DMS 273 (cell line): ENCODE results near the gene CCL4.
A peak's percentile ranks its signal among the peaks of the same experiment; 100 is the strongest.
"Not testable (repeated sequence)": the region's sequence is repeated elsewhere in the genome, so short reads cannot be mapped to it uniquely, and the experiment has no call there.

Source experiments
- DNase-seq: peaks from one replicate; lab custom pipeline; 2025; ENCODE audit not compliant: unreplicated experiment; lab: John Stamatoyannopoulos, UW

Gene CCL4

DNA sequence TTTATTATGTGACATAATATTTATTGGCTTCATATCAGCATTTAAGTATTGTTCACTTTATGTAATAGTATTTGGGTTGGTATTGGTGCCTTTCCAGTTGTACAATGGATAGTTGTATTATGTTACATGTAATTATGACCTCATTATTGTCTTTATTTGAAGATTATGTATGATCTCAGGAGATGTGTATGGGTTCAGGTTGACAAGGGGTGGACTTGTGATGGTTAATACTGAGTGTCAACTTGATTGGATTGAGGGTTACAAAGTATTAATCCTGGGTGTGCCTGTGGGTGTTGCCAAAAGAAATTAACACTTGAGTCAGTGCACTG lies 12.0 kb downstream of the CCL4 start:
- DNase-seq = not testable (repeated sequence)

DNA sequence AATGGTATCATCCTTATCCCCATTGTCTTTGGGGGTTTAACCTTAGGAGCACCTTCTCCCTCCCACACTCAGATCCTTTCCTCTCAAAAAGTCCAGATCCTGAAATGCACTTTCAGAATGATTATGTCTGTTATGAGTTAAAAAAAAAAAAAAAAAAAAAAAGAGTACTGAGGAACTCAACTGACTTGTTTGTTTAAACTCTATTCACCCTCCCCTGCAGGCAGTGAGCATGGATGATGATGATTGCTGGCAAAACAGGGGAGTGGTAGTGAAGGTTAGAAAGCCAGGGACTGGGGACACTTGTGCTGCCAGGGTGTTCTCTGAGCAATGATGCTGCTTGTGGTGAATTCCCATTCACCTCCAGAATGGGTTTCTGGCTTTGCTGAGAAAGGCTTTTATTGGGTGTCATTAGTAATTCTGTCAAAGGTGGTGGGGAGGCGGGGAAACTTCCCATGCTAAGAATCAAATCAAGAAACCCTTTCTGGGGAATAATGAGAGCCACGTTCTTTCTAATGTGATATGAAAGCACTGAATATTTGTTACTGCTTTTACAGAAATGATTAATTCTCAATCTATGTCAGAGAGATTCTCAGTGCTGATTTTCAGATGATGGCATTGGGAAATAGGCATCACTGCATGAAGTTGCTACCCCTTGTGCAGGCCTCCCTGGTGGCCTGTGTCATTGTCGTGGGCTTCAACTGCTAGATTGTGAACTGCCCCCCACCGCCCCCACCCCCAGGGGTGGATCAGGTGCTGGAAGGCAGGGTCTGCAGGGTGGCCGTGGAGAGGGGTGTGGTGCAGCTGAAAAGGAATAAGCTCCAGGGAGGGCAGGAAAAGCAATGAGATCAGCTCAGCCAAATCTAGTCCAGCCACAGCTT lies 14.1 kb downstream of the CCL4 start:
- DNase-seq = no peak

DNA sequence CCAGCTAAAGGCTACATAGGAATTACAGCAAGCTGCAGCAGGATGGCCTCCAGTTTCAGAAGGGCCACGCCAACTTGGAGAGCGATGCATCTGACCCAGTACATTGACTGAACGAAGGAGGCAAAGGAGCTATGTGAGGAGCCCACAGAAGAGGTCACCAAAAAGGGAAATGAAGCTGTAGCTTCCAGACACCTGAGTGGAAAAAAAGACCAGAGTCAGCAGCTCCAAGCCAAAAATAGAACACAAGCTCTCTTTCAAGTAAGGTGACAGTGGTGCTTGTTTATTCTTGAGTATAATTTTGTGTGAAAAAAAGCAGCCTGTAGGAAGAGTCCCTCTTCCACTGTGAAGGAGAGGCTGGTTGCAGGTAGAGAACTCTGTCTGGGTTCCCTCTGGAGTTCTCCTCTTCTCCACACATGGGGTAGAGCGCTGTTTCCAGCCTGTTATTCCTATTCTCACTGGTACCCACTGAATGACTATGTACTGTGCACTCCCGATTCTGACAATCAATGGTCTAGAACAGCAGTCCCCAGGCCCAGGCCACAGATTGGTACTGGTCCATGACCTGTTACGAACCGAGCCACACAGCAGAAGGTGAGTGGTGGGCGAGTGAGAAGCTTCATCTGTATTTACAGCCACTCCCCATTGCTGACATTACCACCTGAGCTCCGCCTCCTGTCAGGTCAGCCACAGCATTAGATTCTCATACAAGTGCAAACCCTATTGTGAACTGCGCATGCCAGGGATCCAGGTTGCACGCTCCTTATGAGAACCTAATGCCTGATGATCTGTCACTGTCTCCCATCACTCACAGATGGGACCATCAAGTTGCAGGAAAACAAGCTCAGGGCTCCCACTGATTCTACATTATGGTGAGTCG lies 15.1 kb downstream of the CCL4 start:
- peak; percentile 13 for DNase-seq

DNA sequence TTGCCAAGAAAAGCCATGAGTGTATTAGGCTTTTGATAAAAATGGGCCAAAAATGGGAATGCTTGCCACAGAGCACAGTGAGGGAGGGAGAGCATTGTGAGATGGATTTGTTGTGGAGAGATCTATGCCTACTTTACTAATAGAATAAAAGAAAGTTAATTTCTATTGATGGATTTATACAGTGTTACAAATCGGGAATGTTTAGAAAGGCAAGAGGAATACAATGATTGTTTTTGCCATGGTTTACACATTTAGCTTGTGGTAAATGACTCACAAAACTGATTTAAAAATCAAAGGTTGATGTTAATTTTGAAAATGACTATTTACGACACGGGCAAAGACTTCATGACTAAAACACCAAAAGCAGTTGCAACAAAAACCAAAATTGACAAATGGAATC lies 16.6 kb downstream of the CCL4 start:
- no peak for DNase-seq

DNA sequence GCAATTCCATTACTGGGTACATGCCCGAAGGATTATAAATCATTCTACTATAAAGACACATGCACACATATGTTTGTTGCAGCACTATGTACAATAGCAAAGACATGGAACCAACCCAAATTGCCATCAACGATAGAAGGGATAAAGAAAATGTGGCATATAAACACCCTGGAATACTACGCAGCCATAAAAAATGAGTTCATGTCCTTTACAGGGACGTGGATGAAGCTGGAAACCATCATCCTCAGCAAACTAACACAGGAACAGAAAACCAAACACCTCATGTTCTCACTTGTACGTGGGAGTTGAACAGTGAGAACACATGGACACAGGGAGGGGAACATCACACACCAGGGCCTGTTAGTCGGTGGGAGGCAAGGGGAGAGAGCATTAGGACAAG lies 17.5 kb downstream of the CCL4 start:
- DNase-seq = not testable (repeated sequence)

DNA sequence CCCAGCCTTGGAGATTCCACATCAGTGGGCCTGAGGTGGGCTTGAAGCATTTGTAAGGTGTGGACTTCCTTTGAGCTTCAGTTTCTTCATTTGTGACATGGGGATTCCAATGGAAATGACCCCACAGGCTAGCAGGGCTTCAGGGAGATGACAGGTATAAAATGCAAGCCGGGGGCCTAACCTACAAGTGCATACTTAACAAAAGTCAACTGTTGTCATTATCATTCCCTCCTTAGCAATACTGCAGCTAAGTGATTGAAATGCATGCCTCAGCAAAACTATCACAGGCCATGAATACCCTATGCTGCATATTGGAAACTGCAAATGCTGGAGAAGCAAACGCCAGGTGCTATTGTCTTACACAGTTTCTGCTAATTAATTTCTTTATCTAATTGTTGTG lies 19.8 kb downstream of the CCL4 start:
- no peak for DNase-seq

DNA sequence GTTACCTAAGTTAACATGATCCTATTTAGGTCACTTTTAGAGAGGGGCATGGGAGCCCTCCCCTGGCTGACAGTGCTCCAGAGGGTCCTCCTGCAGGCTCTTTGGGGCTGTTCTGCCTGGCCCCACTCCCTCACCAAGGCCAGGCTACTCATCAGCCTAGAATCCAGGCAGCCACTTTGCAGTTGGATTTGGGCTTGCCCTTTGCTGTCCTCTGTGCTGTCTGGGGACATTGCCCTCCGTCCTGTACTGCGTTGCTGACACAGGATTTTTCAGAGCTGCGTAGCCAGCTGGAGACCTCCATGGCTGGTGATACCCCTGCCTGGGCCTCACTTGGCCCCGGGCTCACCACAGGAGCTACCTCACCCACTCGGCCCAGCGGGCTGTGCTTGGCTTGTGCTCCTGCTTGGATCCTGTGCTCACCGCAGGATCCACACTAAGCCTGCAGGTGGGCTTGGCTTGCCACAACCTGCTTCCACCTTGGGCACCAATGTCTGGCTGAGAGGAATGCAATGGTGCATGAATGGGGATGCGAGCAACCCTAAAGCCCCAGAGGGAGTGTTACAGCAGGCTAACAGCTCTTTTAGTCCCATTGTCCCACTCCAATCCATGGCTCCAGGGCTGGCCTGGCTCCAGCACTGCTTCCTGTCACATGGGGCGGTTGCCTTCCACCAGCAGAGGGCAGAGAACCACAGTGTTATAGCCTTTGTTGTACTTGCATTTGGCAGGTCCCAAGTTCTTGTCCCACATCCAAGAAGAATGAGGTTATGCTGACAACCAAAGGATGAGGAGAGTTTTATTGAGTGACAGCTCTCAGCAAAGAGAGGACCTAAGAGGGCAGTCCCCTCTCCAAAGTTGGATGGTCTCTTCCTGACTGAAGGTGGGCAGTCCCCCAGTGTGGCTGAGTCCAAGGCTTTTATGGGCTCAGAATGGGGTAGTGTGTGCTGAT lies 21.5 kb downstream of the CCL4 start:
- peak; percentile 23 for DNase-seq

DNA sequence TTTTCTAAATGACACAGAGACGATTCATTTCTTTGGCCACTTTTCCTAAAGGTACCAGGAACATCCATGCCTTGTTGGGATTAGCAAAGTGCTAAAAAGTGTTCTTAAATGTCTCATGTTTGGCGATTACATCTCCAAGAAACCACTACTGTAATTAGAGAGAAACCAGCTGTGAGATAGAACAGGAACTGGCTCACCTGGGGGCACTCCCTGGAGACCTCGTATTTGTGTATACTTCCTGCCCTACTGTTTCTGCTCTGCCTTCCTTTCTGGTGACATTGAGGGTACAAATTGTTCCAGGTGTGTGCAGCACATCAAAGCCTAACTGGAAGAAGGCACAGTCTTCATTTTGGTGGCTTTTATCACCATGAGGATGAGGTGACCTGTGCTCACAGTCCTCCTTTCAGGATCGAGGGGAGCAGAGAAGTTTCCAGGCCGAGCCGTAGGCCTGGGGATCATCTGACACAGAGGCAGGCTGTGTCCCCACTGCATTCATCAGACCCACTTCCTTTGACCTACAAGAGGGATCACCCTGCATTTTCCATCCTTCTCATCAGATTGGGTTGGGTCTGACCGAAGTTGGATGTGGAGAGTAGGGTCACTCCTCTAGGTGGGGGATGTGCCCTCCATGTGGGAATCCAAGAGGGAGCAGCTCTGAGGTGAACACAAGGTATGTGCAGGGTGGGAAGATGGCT lies 23.7 kb downstream of the CCL4 start:
- DNase-seq = no peak

DNA sequence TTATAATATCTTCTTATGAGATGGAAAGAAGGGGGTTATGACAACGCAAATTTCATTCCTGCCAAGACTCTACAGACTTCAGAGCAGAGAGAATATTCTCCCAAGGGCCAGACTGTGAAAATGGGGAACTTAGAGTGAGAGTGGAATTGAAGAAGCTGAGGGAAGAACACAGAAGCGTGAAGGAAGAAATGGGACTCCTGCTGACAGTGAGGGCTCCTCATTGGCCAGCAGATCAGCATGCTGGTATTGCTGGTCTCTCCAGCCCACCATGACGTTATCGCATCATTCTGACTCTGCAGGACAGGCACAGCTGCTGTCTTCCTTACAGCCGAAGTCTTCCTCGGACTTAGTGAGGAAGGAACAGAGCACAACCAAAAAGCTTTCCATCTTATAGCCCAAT lies 24.3 kb downstream of the CCL4 start:
- DNase-seq = no peak

DNA sequence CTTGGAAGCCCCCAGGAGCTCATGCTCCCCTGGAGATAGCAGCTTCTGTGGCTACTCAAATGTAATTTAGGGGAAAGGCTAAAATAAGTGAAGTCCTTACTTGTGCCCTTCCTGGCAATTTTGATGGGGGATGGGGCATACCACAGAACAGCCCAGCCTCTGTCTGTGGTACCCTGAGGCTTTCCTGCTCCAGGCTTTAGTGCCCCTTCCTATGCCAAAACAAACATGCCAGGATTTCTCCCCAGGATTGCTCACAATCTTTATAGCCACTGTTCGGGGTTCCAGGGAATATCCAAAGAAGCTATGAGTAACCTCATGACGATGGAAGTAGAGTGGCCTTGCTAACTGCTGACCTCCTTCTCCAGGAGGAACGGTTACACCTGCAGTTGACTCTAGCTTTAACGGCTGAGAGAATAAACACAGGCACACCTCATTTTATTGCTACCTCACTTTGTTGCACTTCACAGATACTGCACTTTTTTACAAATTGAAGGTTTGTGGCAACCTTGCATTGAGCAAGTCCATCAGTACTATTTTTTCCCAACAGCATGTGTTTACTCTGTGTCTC lies 24.9 kb downstream of the CCL4 start:
- DNase-seq = no peak

DNA sequence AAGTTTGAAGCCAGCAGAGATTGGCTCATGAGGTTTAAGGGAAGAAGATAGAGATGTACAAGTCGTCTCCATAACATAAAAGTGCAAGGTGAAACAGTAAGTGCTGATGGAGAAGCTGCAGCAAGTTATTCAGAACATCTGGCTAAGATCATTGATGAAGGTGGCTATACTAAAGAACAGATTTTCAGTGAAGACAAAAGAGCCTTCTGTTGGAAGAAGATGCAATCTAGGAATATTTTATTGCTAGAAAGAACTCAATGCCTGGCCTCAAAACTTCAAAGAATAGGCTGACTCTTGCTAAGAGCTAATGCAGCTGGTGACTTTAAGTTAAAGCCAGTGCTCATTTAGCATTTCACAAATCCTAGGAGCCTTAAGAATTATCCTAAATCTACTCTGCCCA lies 26.0 kb downstream of the CCL4 start:
- DNase-seq = no peak

DNA sequence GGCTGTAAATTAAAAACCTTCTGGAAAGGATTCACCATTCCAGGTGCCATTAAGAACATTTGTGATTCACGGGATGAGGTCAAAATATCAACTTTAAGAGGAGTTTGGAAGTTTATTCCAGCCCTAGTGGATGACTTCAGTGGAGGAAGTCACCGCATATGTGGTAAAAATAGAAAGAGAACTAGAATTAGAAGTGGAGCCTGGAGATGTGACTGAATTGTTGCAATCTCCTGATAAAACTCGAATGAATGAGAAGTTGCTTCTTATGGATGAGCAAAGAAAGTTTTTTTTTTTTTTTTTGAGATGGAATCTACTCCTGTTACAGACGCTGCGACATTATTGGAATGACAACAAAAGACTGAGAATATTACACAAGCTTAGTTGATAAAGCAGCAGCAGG lies 26.7 kb downstream of the CCL4 start:
- no peak for DNase-seq

DNA sequence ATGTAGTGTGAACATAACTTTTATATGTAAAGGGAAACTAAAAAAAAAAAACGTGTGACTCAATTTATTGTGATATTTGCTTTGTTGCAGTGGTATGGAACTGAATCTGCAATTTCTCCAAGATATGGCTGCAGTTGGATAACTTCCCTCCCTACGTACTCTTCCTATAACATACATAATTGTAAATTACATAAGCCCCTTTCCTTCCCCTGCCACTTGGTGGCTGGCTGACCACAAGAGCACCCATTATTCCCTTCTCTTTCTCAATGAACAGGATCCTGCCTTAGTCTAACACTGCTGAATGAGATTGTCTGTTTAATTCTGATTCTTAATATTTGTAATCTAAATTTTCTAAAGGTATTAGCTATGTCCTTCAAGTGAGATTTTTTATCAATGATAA lies 27.8 kb downstream of the CCL4 start:
- DNase-seq = no peak

DNA sequence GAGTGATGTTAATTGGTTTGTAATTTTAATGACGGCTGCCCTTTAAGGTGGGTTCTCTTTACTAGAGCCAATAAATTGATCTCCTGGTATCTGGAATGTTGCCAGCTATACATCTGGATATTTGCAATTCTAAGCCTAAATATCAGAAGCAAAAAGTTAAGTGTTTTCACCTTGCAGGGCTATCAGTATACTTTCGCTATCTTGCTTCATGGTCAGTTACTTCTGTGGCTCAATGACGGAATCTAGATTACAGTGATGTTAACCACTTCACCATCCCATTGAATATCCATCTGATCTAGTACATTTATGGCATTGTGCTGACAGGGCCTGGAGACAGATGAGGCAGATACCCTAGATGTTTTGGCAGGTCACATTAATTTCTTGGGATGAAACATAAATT lies 28.3 kb downstream of the CCL4 start:
- no peak for DNase-seq

DNA sequence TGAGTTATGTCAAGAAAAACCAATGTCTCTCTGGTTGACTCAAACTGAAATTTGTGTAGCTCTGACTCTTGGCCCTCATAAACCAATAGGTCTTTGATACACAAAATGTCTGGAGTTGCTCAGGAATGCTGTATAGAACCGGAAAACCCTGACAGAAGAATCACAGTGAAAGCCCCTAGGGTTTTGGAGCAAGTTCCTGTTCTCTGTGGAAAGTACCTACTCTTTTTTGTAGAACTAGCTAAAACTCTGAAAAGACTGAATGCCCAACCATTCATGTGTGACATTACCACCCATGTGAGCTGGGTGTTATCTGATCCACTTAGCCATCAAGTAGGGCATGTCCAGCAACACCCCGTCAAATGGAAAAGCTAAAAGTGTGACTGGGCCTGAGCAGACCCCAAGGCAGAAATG lies 28.8 kb downstream of the CCL4 start:
- no peak for DNase-seq

DNA sequence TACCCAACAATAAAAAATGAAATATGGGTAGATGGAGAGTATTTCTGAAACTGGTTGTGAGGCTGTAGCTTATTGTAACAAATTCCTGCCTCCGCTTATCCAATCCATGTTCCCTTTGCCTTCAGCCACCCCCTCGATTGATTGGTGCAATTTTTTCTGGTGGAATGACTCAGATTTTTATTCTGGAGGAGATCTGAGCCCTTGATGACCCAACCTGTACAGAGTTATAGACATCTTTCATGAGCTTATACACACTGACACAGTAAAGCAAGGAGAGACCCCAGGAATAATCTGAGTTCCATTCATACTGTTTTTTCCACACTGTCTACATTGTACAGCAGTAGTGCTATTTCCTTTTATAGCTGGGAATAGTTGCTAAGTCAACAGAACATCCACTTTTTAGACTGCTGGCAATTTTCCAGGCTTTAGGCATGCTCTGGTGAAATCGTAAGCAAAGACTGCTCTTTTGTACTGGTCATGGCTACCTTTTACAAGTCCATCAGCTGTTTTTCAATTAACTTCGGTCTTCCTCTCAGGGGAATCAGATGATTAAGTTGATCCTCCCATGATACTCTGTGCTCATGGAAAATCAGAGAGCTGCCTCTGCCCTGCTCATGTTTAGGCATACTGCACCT lies 30.1 kb downstream of the CCL4 start:
- no peak for DNase-seq

DNA sequence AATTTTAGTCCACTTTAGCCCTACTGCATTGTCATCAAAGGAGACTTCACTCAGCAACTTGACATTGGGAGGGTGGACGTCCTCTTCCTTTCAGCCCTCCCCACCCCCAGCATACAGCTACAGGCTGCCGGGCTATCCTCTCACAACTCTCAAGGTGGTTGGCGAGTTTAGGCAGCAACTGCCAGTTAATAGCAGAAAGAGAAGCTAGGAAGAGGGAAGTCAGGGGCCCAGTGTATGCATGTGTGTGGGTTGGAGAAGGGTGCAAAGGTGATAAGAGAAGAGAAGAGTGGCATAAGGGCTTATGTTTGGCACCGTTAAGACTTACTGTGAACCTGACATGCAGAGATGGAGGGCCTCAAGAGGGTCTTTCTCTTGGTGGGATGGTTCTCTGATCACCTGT lies 31.8 kb downstream of the CCL4 start:
- DNase-seq = no peak

DNA sequence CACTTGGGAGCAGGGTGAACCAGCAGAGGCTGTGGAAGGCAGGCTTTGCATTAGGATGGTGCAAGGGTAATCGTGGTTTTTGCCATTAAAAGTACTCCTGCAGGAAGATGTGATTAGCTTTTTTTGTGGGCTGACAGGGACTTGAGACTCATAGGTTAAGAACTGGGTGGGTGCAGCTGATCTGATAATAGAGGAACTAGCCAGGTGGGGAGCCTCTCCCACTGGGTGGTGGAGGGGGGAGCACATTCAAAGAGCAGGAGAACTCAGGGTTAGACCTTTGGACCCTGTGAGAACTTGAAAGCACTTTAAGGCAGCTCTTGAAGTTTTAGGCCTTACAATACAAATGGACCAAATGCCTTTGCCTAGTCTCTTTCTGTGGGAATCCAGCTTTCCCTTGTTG lies 32.4 kb downstream of the CCL4 start:
- no peak for DNase-seq

DNA sequence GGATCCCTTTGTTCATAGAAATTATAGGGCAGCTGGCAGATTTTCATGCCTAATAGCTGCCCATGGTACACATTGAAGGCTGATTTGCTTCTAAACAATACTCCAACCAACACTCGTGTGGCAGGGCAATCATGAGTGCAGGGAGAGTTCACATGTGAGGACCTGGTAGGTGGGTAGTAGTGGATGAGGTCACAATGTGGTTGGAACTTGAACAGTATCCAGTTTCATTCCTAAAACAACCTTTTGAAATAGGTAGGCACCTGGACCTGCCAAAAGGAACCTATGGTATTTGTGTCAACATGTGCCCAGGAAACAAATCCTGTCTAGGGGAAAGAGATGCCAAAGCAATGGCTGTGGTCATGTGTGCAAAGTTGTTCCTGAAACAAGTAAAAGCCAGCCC lies 32.8 kb downstream of the CCL4 start:
- no peak for DNase-seq

DNA sequence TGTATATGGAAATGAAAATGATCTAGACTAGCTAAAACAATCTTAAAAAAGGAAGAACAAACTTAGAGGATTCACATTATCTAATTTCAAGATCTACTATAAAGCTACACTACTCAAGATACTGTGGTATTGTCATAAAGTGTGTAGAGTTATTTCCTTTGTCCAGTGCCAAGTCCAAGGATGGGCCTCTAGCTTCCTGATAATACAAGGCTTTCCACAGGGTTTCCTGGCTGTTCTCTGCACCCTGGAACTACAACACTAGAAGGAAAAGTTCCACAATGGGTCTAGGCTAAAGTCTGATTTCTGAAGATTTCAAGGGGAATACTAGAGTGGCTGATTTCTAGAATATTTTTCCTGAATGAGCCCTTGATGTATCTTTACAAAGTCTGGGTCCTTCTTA lies 38.6 kb downstream of the CCL4 start:
- no peak for DNase-seq
